Ovary (tissue), 9 donors: Measurements from ENCODE around the gene MCUB. TPM values are rescaled to one million over a fixed set of nuclear protein-coding genes. Genes with fewer than 3 reads are reported as not detected.

ENCODE experiments used
- DNase-seq, 5 donors: peaks; one replicate each; pipeline ENCODE4 v3.0.0-alpha.2; 2019 to 2020
- H3K27ac ChIP-seq, 2 donors: fragments of 200-600 bp; one replicate each; pipeline versions ENCODE4 v1.5.1 to v1.8.0; 2019 to 2022
- H3K27me3 ChIP-seq: fragments of 200-600 bp; one replicate; pipeline ENCODE4 v1.8.0; 2022
- H3K36me3 ChIP-seq: fragments of 200-600 bp; sonication (generic); one replicate; pipeline ENCODE4 v1.5.1; 2019
- H3K4me1 ChIP-seq: one replicate; pipeline ENCODE4 v1.8.1; 2013; ENCODE audit warnings: mild to moderate bottlenecking, moderate library complexity; ENCODE audit not compliant: insufficient read depth
- H3K4me3 ChIP-seq: fragments of 200-600 bp; sonication (generic); one replicate; pipeline ENCODE4 v1.5.1; 2017
- H3K9me3 ChIP-seq, 2 donors: fragments of 200-600 bp in 1 of 2; sonication (generic) in 1 of 2; one replicate each; pipeline versions ENCODE4 v1.5.1 to v1.8.1; 2013 to 2019; ENCODE audit warnings: mild to moderate bottlenecking in 1 of 2, moderate library complexity in 1 of 2
- CTCF ChIP-seq, 3 donors: fragments of 450-650 bp in 2 of 3; fragments of 200-600 bp in 1 of 3; IDR thresholded peaks; one replicate each; pipeline versions ENCODE4 v1.5.1 to v1.8.0; 2016 to 2022; ENCODE audit warnings: antibody characterized with exemption in 3 of 3, mild to moderate bottlenecking in 1 of 3
- EP300 ChIP-seq: sonication (generic); formaldehyde crosslinking; IDR thresholded peaks from one replicate; pipeline ENCODE4 v1.6.1; 2017; ENCODE audit warnings: antibody characterized with exemption
- POLR2A ChIP-seq: fragments of 450-650 bp; IDR thresholded peaks from one replicate; pipeline ENCODE4 v1.6.1; 2017; ENCODE audit warnings: antibody characterized with exemption, mild to moderate bottlenecking, moderate library complexity
- WGBS, 3 donors: extraction: QIAGEN DNeasy Blood & Tissue Kit in 1 of 3; methylation state at CpG; one replicate each; pipeline versions ENCODE4 v1.1.5 to v1.1.7; 2013 to 2017; 5-methylcytosine and 5-hydroxymethylcytosine counted together
- intact Hi-C, 4 donors: fragments of 100-400 bp; cut with DNase I; formaldehyde crosslinking; loops; one replicate each; pipeline versions ENCODE4 v1.11.0 to v1.15.1; 2022 to 2023
- polyA plus RNA-seq, 2 donors: library from polyadenylated mRNA; stranded (reverse); fragments of 200-250 nt in 1 of 2; fragments of 350-450 nt in 1 of 2; fragmentation: Illumina TruSeq in 1 of 2; extraction: RNeasy Lipid Tissue Mini Kit (QIAGEN cat#74804) in 1 of 2; gene quantifications; one replicate each; pipeline ENCODE4 v1.2.3, GENCODE V29; 2013 to 2014
- total RNA-seq, 7 donors: library from RNA; depleted of rRNA in 2 of 7; stranded (reverse); fragments of >200 nt in 2 of 7; fragmentation: NEBNext Ultra II Directional in 3 of 7; extraction: Animal tissue kit (Norgen Biotek cat#: 25700) in 3 of 7; gene quantifications; one replicate each; pipeline versions ENCODE4 v1.1.0 to v1.2.4, GENCODE V29; 2016 to 2023
- donor health status: DM: no; HTN: no; CAD: no; lungs with moderate emphysema.
- donor health status: DM: no; HTN: no; CAD: no.
- donor health status: Bipolar disorder and iron deficiency.
- donor health status: DM: yes; HTN: yes; CAD: no.
- donor health status: DM: no; HTN: no; CAD: no.
- donor health status: DM: yes; HTN: yes; CAD: no.

Gene MCUB
- total and polyA plus RNA-seq, 9 donors, result 7.6 to 18.5 (median 8.8) TPM

DNA sequence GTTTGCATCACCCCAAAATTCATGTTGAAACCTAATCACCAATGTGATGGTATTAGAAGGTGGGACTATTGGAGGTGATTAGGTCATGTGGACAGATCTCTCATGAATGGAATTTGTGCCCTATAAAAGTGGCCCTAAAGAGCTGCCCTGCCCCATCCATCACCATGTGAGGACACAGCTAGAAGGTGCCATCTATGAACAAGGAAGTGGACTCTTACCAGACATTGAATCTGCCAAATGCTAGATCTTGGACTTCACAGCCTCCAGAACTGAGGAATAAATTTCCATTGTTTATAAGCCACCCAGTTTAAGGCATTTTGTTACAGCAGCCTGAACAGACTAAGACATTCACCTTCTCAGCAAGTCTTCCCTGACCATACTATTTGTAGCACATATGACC lies 162.3 kb downstream of the MCUB start:
- no peak for TF ChIP-seq EP300
- TF ChIP-seq CTCF (IDR thresholded peaks at IDR 0.05), result no peak
- TF ChIP-seq POLR2A, result no peak
- no peak for DNase-seq
- Histone ChIP-seq H3K27ac (no peak overlapping the region), H3K9me3 (no peaks in the 10 kb centered on the region), H3K27me3 (no peaks in the 10 kb centered on the region), H3K36me3 (no peaks in the 10 kb centered on the region), H3K4me3 (no peak overlapping the region), H3K4me1 (no peaks in the 10 kb centered on the region)
- intact Hi-C loops, result no loop called here

- H3K27me3 ChIP-seq, result no peaks in the 10 kb centered on the region
- no peak overlapping the region for H3K27ac ChIP-seq
- H3K36me3 ChIP-seq, result no peaks in the 10 kb centered on the region
- WGBS, 3 donors, result 92 to 94% (median 92%) methylated on average over 2 of the region's 2 CpGs
- no peaks in the 10 kb centered on the region for H3K4me1 ChIP-seq
- no peak overlapping the region for H3K4me3 ChIP-seq
- TF ChIP-seq CTCF (IDR thresholded peaks at IDR 0.05), result no peak
- TF ChIP-seq EP300, result no peak
- TF ChIP-seq POLR2A, result no peak
- H3K9me3 ChIP-seq, result no peaks in the 10 kb centered on the region
- intact Hi-C loops, result no loop called here
- DNase-seq, result no peak
Measured at GRCh38 chr4:109723110-109723509, 163.1 kb downstream of the MCUB start.

GRCh38 chr4:109728385-109728784 lies 168.3 kb downstream of the MCUB start:
- H3K9me3 ChIP-seq, result no peaks in the 10 kb centered on the region
- intact Hi-C loops, result loop anchor here in 1 of 4 donors (5.0 kb wide), 1 partner anchor 296 kb away; the partner anchor contains the start of gene SEC24B
- H3K27ac ChIP-seq, result no peak overlapping the region
- H3K4me3 ChIP-seq, result no peak overlapping the region
- H3K36me3 ChIP-seq, result no peaks in the 10 kb centered on the region
- H3K4me1 ChIP-seq, result no peaks in the 10 kb centered on the region
- DNase-seq, result no peak
- no peaks in the 10 kb centered on the region for H3K27me3 ChIP-seq
- WGBS, 3 donors, result 49 to 67% (median 63%) methylated on average over 6 of the region's 6 CpGs
- TF ChIP-seq EP300 (no peak), POLR2A (no peak), CTCF (IDR thresholded peaks at IDR 0.05) (no peak)

GRCh38 chr4:109729117-109729717 lies 169.2 kb downstream of the MCUB start:
- 1 to 2% (median 1%) methylated on average over 25 of the region's 25 CpGs for WGBS, 3 donors
- H3K4me1 ChIP-seq, result no peaks in the 10 kb centered on the region
- H3K4me3 ChIP-seq, result peak overlapping the region; percentile 83
- no peaks in the 10 kb centered on the region for H3K9me3 ChIP-seq
- no peaks in the 10 kb centered on the region for H3K36me3 ChIP-seq
- TF ChIP-seq POLR2A, result no peak
- TF ChIP-seq CTCF (IDR thresholded peaks at IDR 0.05), result no peak
- no peak for TF ChIP-seq EP300
- H3K27ac ChIP-seq, result peak overlapping the region; percentile 71 to 72
- DNase-seq, result peak in 1 of 5 donors; percentile 13
- no peaks in the 10 kb centered on the region for H3K27me3 ChIP-seq
- intact Hi-C loops, result loop anchor here in 1 of 4 donors (5.0 kb wide), 1 partner anchor 297 kb away; the partner anchor contains the start of gene SEC24B
